ENCODE data around the gene OSBPL8.
A peak's percentile ranks its signal among the peaks of the same experiment; 100 is the strongest.

Gene OSBPL8

DNA sequence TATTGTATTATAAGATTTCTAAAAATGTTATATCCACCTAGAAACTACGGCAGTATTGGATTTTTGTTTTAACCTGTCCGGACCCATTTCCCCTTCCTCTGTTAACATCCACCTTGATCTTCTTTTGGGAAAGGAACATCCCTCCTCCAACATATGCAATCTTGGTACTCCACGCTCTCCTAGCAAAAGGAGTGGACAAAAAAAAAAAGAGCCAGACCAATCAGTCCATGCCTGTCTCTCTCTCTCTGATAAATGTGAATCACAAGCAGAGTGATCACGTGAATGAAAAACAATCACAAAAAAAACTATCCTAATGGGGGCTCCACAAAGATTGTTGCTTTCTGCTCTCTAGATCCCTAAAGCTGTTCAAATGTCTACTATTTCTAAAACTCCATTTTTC lies 27.1 kb downstream of the OSBPL8 start:
- no peak overlapping the region for H3K4me3 ChIP-seq (replicated peaks; ENCODE audit: low read depth, low read length)
- TF ChIP-seq, protein P1, sequence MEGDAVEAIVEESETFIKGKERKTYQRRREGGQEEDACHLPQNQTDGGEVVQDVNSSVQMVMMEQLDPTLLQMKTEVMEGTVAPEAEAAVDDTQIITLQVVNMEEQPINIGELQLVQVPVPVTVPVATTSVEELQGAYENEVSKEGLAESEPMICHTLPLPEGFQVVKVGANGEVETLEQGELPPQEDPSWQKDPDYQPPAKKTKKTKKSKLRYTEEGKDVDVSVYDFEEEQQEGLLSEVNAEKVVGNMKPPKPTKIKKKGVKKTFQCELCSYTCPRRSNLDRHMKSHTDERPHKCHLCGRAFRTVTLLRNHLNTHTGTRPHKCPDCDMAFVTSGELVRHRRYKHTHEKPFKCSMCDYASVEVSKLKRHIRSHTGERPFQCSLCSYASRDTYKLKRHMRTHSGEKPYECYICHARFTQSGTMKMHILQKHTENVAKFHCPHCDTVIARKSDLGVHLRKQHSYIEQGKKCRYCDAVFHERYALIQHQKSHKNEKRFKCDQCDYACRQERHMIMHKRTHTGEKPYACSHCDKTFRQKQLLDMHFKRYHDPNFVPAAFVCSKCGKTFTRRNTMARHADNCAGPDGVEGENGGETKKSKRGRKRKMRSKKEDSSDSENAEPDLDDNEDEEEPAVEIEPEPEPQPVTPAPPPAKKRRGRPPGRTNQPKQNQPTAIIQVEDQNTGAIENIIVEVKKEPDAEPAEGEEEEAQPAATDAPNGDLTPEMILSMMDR (IDR thresholded peaks at IDR 0.05; ENCODE audit: low read depth, low read length, missing control alignments): no peak
- DNase-seq (ENCODE audit: extremely low read depth, low read depth): no peak

DNA sequence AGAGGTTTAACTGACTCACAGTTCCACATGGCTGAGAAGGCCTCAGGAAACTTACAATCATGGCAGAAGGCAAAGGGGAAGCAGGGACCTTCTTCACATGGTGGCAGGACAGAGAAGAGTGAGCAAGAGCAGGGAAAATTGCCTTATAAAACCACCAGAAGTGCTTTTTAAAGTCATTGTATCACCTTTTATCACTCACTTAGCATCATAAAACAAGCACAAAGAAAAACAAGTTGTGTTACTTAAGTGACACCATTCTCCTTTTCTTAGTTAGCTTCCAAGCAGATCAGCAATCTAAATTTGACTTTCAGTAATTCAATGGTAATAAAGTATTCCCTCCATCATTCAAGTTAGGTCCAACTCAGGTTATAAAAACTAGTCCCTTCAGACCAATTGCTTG lies 28.5 kb downstream of the OSBPL8 start:
- TF ChIP-seq, protein P1 (IDR thresholded peaks at IDR 0.05; ENCODE audit: low read depth, low read length, missing control alignments): no peak
- no peak overlapping the region for H3K4me3 ChIP-seq (replicated peaks; ENCODE audit: low read depth, low read length)
- no peak for DNase-seq (ENCODE audit: extremely low read depth, low read depth)

DNA sequence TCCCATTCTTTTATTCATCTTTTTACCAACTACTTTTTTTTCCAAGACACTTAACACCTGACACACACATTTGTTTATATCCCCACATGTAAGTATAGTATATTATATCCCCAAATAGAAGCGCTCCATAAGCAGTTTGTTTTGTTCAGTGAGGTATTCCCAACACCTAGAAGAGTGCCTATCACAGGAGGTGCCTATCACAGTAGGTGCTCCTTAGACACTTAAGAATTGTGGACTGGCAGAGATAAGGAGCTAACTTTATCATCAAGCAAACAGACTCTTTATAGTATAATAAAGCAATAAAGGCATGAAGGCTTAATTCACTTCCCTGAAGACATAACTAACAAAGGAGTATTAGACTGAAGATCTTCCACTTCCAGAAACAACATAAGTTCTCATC lies 29.1 kb downstream of the OSBPL8 start:
- H3K4me3 ChIP-seq (replicated peaks; ENCODE audit: low read depth, low read length): no peak overlapping the region
- TF ChIP-seq, protein P1 (IDR thresholded peaks at IDR 0.05; ENCODE audit: low read depth, low read length, missing control alignments): no peak
- DNase-seq (ENCODE audit: extremely low read depth, low read depth): no peak

DNA sequence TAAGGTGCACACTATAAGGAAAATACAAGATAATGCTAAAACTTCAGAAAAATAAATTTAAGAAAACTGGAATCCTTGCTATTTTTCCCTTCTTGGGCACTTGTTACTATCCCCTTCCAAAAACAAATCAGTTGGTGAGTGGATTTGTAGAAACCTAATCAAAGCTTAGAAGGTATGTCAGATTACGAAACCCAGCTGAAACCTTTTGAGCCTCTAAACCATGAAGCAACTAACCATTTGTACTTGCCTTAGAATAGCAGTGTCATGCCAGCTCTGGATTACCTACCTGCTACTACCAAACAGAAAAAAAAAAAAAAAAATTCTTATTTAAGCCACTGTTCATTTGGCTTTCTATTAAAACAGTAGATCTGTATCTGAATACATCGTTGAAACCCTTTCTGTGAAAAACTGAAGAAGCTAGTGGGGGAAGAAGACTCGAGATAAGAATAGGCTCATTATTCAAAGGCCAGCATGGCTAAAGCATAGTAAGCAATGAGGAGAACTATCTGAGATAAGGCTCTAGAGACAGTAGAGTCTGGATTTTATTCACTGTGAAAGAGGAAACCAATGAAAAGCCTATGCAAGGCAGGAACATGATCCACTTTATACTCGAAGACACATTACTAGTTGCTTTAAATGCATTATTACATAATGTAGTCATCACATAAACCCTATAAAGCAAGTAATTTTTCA lies 30.2 kb downstream of the OSBPL8 start:
- no peak for DNase-seq (ENCODE audit: extremely low read depth, low read depth)
- TF ChIP-seq, protein P1 (IDR thresholded peaks at IDR 0.05; ENCODE audit: low read depth, low read length, missing control alignments): no peak
- H3K4me3 ChIP-seq (replicated peaks; ENCODE audit: low read depth, low read length): no peak overlapping the region

DNA sequence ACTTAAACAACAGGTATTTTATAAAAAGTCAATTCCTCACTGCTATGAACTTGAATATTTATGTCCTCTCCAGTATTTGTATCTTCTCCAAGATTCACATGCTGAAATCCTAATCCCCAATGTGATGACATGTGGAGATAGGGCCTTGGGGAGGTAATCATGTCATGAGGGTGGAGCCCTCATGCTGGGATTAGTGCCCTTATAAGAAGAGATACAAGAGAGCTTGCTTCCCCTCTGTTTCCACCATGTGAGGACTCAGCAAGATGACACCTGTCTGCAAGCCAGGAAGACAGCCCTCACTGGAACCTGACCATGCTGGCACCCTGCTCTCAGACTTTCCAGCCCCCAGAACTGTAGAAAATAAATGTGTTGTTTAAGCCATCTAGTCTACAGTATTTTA lies 36.2 kb downstream of the OSBPL8 start:
- H3K4me3 ChIP-seq (replicated peaks; ENCODE audit: low read depth, low read length): no peak overlapping the region
- TF ChIP-seq, protein P1 (IDR thresholded peaks at IDR 0.05; ENCODE audit: low read depth, low read length, missing control alignments): no peak
- no peak for DNase-seq (ENCODE audit: extremely low read depth, low read depth)

DNA sequence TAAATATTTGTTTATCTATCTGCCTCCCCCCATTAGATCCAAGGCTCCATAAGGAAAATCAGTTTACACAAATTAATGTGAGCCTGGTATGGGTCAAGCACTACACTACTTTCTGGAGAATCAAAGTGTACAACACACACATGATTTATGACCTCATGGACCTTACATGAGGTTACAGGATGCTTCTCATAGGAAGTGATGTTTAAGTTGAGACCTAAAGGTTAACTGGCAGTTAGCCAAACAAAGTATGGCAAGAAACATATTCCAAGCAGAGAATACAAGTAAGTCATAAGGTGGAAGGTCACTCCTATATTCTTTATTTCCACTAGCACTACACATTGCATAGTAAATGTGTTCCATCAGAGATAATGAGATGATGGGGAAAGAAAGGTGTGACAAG lies 39.2 kb downstream of the OSBPL8 start:
- TF ChIP-seq, protein P1 (IDR thresholded peaks at IDR 0.05; ENCODE audit: low read depth, low read length, missing control alignments): no peak
- peak; percentile 11 for DNase-seq (ENCODE audit: extremely low read depth, low read depth)
- no peak overlapping the region for H3K4me3 ChIP-seq (replicated peaks; ENCODE audit: low read depth, low read length)

DNA sequence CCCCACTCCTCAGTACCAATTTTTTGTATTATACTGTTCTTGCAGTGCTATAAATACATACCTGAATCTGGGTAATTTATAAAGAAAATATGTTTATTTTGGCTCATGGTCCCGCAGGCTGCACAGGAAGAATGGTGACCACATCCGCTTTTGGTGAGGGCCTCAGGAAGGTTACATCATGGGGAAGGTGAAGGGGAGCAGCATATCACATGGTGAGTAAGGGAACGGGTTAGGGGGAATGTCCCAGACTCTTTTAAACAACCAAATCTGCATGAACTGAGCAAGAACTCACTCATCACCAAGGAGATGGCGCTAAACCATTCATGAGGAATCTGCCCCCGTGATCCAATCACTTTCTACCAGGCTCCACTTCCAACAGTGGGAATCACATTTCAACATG lies 40.0 kb downstream of the OSBPL8 start:
- DNase-seq (ENCODE audit: extremely low read depth, low read depth): no peak
- TF ChIP-seq, protein P1 (IDR thresholded peaks at IDR 0.05; ENCODE audit: low read depth, low read length, missing control alignments): no peak
- H3K4me3 ChIP-seq (replicated peaks; ENCODE audit: low read depth, low read length): no peak overlapping the region
